Stomach (tissue), 4 donors: ENCODE measurements around the gene FGF22.
A peak's percentile ranks its signal among the peaks of the same experiment; 100 is the strongest.

Experiments
- POLR2A ChIP-seq, 4 donors: fragments of 450-650 bp; IDR thresholded peaks; one replicate each; pipeline ENCODE4 v1.6.1; 2016; ENCODE audit warnings: antibody characterized with exemption in 4 of 4, control low read depth in 2 of 4, mild to moderate bottlenecking in 1 of 4, moderate library complexity in 1 of 4
- POLR2AphosphoS5 ChIP-seq, 3 donors: sonication (generic); formaldehyde crosslinking; IDR thresholded peaks; one replicate each; pipeline ENCODE4 v1.6.1; 2016; ENCODE audit warnings: antibody characterized with exemption in 3 of 3
- TF ChIP-seq, protein P1 (sequence below), 7 experiments: fragments of 450-650 bp in 4 of 7; fragments of 200-600 bp in 3 of 7; sonication (generic) in 3 of 7; IDR thresholded peaks; one replicate each; pipeline ENCODE4 v1.5.1; 2016 to 2019; ENCODE audit warnings: antibody characterized with exemption in 7 of 7, control low read depth in 2 of 7, mild to moderate bottlenecking in 1 of 7

DNA sequence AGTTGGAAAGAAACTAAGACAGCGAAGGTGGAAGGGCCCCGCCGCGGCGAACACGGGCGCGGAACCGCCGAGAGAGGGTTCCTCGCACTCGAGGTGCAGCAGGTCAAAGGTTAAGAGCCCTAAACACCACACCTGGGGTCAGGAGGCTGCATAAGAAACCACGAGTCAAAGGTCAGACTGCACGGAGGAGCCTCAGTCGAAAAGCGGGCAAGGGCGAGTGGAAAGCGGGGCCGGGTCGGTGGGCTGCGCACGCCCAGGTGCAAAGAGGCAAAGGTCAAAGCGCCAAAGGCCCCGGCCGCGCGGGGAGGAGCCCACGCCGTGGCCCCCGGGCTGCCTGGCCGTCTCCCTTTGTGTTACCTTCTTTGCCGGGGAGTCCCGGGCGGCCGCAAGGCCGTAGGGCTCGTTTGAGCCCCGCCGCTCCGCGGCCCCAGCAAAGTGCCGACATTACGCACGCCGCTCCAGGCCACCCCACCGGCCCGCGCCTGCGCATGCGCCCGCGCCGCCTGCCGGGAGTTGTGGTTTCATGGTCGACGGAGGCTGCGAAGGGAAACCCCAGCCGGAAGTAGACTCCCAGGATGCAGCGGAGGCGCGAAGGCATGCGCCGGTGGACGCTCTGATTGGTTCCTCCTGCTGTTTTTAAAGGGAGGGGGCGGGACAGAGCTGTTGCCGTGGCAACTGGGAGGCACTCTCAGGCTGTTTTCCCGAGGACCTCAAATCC, 6.5 kb upstream of the FGF22 start, which contains the start of gene POLRMT:
- TF ChIP-seq, protein P1, sequence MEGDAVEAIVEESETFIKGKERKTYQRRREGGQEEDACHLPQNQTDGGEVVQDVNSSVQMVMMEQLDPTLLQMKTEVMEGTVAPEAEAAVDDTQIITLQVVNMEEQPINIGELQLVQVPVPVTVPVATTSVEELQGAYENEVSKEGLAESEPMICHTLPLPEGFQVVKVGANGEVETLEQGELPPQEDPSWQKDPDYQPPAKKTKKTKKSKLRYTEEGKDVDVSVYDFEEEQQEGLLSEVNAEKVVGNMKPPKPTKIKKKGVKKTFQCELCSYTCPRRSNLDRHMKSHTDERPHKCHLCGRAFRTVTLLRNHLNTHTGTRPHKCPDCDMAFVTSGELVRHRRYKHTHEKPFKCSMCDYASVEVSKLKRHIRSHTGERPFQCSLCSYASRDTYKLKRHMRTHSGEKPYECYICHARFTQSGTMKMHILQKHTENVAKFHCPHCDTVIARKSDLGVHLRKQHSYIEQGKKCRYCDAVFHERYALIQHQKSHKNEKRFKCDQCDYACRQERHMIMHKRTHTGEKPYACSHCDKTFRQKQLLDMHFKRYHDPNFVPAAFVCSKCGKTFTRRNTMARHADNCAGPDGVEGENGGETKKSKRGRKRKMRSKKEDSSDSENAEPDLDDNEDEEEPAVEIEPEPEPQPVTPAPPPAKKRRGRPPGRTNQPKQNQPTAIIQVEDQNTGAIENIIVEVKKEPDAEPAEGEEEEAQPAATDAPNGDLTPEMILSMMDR (IDR thresholded peaks at IDR 0.05), result peak in 1 of 7 experiments; percentile 22
- TF ChIP-seq POLR2A (IDR thresholded peaks at IDR 0.05), result no peak
- peak; percentile 68 to 92 (median 70) for TF ChIP-seq POLR2AphosphoS5 (IDR thresholded peaks at IDR 0.05)
